Transverse colon (tissue), 4 donors: ENCODE results near the gene CPEB1. TPM values are rescaled to one million over a fixed set of nuclear protein-coding genes. Genes with fewer than 3 reads are reported as not detected.
A peak's percentile ranks its signal among the peaks of the same experiment; 100 is the strongest.

Experiments
- DNase-seq: peaks from one replicate; pipeline ENCODE4 v3.0.0-alpha.2; 2019
- H3K27ac ChIP-seq, 4 donors: fragments of 200-600 bp; sonication (generic); 2 replicates each; pipeline ENCODE4 v1.5.1; 2016 to 2018; ENCODE audit warnings: inconsistent platforms in 4 of 4
- H3K27me3 ChIP-seq: fragments of 200-600 bp; sonication (generic); 2 replicates; pipeline ENCODE4 v1.5.1; 2017; ENCODE audit warnings: inconsistent platforms
- H3K36me3 ChIP-seq, 4 donors: fragments of 200-600 bp; sonication (generic); 2 replicates each; pipeline ENCODE4 v1.5.1; 2017 to 2019; ENCODE audit warnings: inconsistent platforms in 4 of 4
- H3K4me1 ChIP-seq, 4 donors: fragments of 200-600 bp; sonication (generic); 2 replicates each; pipeline ENCODE4 v1.5.1; 2017 to 2020; ENCODE audit warnings: inconsistent platforms in 4 of 4
- H3K4me3 ChIP-seq, 4 donors: fragments of 200-600 bp; sonication (generic); 1 replicate in 1 of 4; 2 replicates in 3 of 4; pipeline versions ENCODE4 v1.5.1 to v1.6.1; 2017 to 2019; ENCODE audit warnings: inconsistent platforms in 4 of 4
- H3K9me3 ChIP-seq, 2 donors: fragments of 200-600 bp; sonication (generic); 2 replicates each; pipeline ENCODE4 v1.5.1; 2017 to 2019; ENCODE audit warnings: inconsistent platforms in 2 of 2
- EP300 ChIP-seq: sonication (generic); formaldehyde crosslinking; IDR thresholded peaks from one replicate; pipeline ENCODE4 v1.6.1; 2017; ENCODE audit warnings: antibody characterized with exemption, low read depth
- POLR2A ChIP-seq: fragments of 450-650 bp; IDR thresholded peaks from one replicate; pipeline ENCODE4 v1.6.1; 2016; ENCODE audit warnings: antibody characterized with exemption, mild to moderate bottlenecking, moderate library complexity
- POLR2AphosphoS5 ChIP-seq, 3 donors: sonication (generic); formaldehyde crosslinking; IDR thresholded peaks; one replicate each; pipeline ENCODE4 v1.6.1; 2016; ENCODE audit warnings: antibody characterized with exemption in 3 of 3
- WGBS, 2 donors: methylation state at CpG; one replicate each; pipeline ENCODE4 v1.1.5; 2018; ENCODE audit warnings: low coverage in 1 of 2; 5-methylcytosine and 5-hydroxymethylcytosine counted together
- in situ Hi-C, 4 donors: fragments of 200-750 bp; cut with MboI; loops; one replicate each; pipeline versions ENCODE4 v1.15.0 to v1.15.1; 2017; ENCODE audit warnings: low sequenced_read_pairs in 3 of 4, low pct_ligation_motif_present in 1 of 4, low pct_unique_long_range_greater_than_20kb in 1 of 4
- intact Hi-C: fragments of 100-400 bp; cut with DNase I; formaldehyde crosslinking; loops from one replicate; pipeline ENCODE4 v1.15.1; 2023; ENCODE audit warnings: low total_unique reads
- total RNA-seq, 4 donors: library from RNA; depleted of rRNA; stranded (reverse); fragments of >200 nt; gene quantifications; one replicate each; pipeline ENCODE4 v1.1.0, GENCODE V29; 2016
- TF ChIP-seq, protein P1 (sequence below), 5 experiments: fragments of 200-600 bp in 3 of 5; fragments of 450-650 bp in 2 of 5; sonication (generic) in 3 of 5; IDR thresholded peaks; 1 replicate in 2 of 5; 2 replicates in 3 of 5; pipeline ENCODE4 v1.5.1; 2016 to 2017; ENCODE audit warnings: antibody characterized with exemption in 5 of 5, inconsistent platforms in 3 of 5, mild to moderate bottlenecking in 2 of 5, moderate library complexity in 1 of 5

The CPEB1 gene
- total RNA-seq, 4 donors from 2014 or later = 3.7 to 5.6 (median 3.8) TPM; not detected in 1

- H3K9me3 ChIP-seq = no peaks in the 10 kb centered on the region
- in situ Hi-C loops = no loop called here
- intact Hi-C loops = no loop called here
- WGBS, 2 donors = 10% methylated on average over 4 of the region's 4 CpGs; no CpG with 5 or more reads in 1 of the 2 donors
- no peaks in the 10 kb centered on the region for H3K27me3 ChIP-seq
- peak; percentile 25 for DNase-seq
- no peak overlapping the region for H3K27ac ChIP-seq
- no peaks in the 10 kb centered on the region for H3K4me1 ChIP-seq
- TF ChIP-seq EP300 (no peak), POLR2A (no peak), POLR2AphosphoS5 (IDR thresholded peaks at IDR 0.05) (no peak)
- TF ChIP-seq, protein P1, sequence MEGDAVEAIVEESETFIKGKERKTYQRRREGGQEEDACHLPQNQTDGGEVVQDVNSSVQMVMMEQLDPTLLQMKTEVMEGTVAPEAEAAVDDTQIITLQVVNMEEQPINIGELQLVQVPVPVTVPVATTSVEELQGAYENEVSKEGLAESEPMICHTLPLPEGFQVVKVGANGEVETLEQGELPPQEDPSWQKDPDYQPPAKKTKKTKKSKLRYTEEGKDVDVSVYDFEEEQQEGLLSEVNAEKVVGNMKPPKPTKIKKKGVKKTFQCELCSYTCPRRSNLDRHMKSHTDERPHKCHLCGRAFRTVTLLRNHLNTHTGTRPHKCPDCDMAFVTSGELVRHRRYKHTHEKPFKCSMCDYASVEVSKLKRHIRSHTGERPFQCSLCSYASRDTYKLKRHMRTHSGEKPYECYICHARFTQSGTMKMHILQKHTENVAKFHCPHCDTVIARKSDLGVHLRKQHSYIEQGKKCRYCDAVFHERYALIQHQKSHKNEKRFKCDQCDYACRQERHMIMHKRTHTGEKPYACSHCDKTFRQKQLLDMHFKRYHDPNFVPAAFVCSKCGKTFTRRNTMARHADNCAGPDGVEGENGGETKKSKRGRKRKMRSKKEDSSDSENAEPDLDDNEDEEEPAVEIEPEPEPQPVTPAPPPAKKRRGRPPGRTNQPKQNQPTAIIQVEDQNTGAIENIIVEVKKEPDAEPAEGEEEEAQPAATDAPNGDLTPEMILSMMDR (IDR thresholded peaks at IDR 0.05) = no peak
- H3K36me3 ChIP-seq = no peaks in the 10 kb centered on the region
- no peak overlapping the region for H3K4me3 ChIP-seq
These were observed 16.0 kb upstream of the CPEB1 start for GRCh38 chr15:82663186-82663600.

- no peaks in the 10 kb centered on the region for H3K9me3 ChIP-seq
- DNase-seq = no peak
- no peaks in the 10 kb centered on the region for H3K36me3 ChIP-seq
- H3K27me3 ChIP-seq = no peaks in the 10 kb centered on the region
- 76% methylated on average over 9 of the region's 9 CpGs; no CpG with 5 or more reads in 1 of the 2 donors for whole genome bisulfite sequencing, 2 donors
- no peak overlapping the region for H3K27ac ChIP-seq
- no peak overlapping the region for H3K4me3 ChIP-seq
- intact Hi-C loops (no loop called here), in situ Hi-C loops (no loop called here)
- H3K4me1 ChIP-seq = no peaks in the 10 kb centered on the region
- TF ChIP-seq POLR2AphosphoS5 (IDR thresholded peaks at IDR 0.05) (no peak), POLR2A (no peak), EP300 (no peak)
- TF ChIP-seq, protein P1 (IDR thresholded peaks at IDR 0.05) = no peak
These were observed 15.5 kb upstream of the CPEB1 start for GRCh38 chr15:82662641-82663040.

DNA sequence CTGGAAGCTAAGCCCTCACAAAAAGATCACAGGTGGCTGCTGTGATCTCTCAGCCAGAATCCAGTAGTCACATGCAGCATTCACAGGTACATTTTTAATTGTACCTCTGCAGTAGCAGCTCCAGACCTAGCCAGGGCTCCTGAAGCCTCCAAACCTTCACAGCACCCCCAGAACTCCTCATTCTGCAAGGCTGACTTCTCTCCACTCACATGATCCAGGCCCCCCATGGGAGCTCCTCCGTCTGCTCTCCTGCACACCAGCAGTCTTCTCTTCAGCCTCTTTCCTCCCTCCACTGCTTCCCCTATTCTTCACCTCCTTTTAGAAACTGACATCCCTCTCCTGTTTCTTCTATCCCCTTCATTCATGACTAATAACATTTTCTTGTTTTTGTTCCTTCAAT lies 13.2 kb upstream of the CPEB1 start:
- DNase-seq = no peak
- 70% methylated on average over 1 of the region's 1 CpG; no CpG with 5 or more reads in 1 of the 2 donors for WGBS, 2 donors
- no peaks in the 10 kb centered on the region for H3K4me1 ChIP-seq
- H3K27ac ChIP-seq = no peak overlapping the region
- in situ Hi-C loops = no loop called here
- no peaks in the 10 kb centered on the region for H3K27me3 ChIP-seq
- no peaks in the 10 kb centered on the region for H3K9me3 ChIP-seq
- H3K4me3 ChIP-seq = no peak overlapping the region
- TF ChIP-seq POLR2AphosphoS5 (IDR thresholded peaks at IDR 0.05) = no peak
- TF ChIP-seq, protein P1 (IDR thresholded peaks at IDR 0.05) = no peak
- TF ChIP-seq EP300 = no peak
- TF ChIP-seq POLR2A = no peak
- intact Hi-C loops = no loop called here
- H3K36me3 ChIP-seq = no peaks in the 10 kb centered on the region

- H3K36me3 ChIP-seq = no peaks in the 10 kb centered on the region
- H3K9me3 ChIP-seq = no peaks in the 10 kb centered on the region
- TF ChIP-seq POLR2AphosphoS5 (IDR thresholded peaks at IDR 0.05) (no peak), POLR2A (no peak)
- no peak overlapping the region for H3K27ac ChIP-seq
- WGBS, 2 donors = 64 to 100% methylated on average over 1 to 7 of the region's 7 CpGs
- H3K4me1 ChIP-seq = no peaks in the 10 kb centered on the region
- intact Hi-C loops = no loop called here
- H3K4me3 ChIP-seq = no peak overlapping the region
- no peak for DNase-seq
- in situ Hi-C loops = no loop called here
- H3K27me3 ChIP-seq = no peaks in the 10 kb centered on the region
These were observed 9.6 kb upstream of the CPEB1 start for GRCh38 chr15:82656641-82657266.

DNA sequence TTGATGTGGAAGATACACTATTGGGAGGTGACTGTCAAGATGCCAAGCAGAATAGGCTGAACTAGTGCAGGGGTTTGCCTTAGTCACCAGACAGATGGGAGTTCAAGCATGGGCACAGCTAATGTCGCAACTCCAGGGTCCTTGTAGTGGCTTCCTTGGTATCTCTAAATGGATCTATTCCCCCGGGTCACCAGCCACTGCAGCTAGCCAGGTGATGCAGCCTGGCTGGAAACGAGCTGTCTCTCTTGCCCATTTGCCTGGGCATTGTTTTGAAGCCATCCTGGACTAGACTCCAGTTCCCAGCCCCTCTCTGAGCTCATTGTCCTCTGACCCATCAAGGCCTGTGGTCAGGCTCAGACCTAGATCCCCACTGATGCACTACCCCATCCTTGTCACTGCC lies 8.4 kb upstream of the CPEB1 start:
- in situ Hi-C loops = no loop called here
- 20 to 62% methylated on average over 1 to 3 of the region's 3 CpGs for WGBS, 2 donors
- no peaks in the 10 kb centered on the region for H3K4me1 ChIP-seq
- H3K36me3 ChIP-seq = no peaks in the 10 kb centered on the region
- intact Hi-C loops = no loop called here
- no peak for DNase-seq
- no peaks in the 10 kb centered on the region for H3K9me3 ChIP-seq
- H3K27ac ChIP-seq = no peak overlapping the region
- TF ChIP-seq EP300 (no peak), POLR2AphosphoS5 (IDR thresholded peaks at IDR 0.05) (no peak), POLR2A (no peak)
- TF ChIP-seq, protein P1 (IDR thresholded peaks at IDR 0.05) = no peak
- H3K27me3 ChIP-seq = no peaks in the 10 kb centered on the region
- no peak overlapping the region for H3K4me3 ChIP-seq
